Mesothelial cell of epicardium (in vitro differentiated cells): ENCODE data around the gene KBTBD3. TPM values are rescaled to one million over a fixed set of nuclear protein-coding genes. Genes with fewer than 3 reads are reported as not detected.
"Not testable (repeated sequence)": the region's sequence is repeated elsewhere in the genome, so short reads cannot be mapped to it uniquely, and the experiment has no call there.

ENCODE experiments used
- DNase-seq, 2 experiments: peaks; one replicate each; pipeline ENCODE4 v3.0.0; 2021; ENCODE audit warnings: low spot score in 2 of 2; ENCODE audit not compliant: unreplicated experiment in 2 of 2
- H3K27ac Mint-ChIP-seq: 2 replicates; pipeline ENCODE4 v1.8.0; 2021; ENCODE audit warnings: mixed read lengths
- H3K27me3 Mint-ChIP-seq: 2 replicates; pipeline ENCODE4 v1.8.0; 2021; ENCODE audit warnings: low read depth, mixed read lengths
- H3K36me3 Mint-ChIP-seq: 2 replicates; pipeline ENCODE4 v1.8.0; 2021; ENCODE audit warnings: mixed read lengths
- H3K4me1 Mint-ChIP-seq: 2 replicates; pipeline ENCODE4 v1.8.0; 2021; ENCODE audit warnings: mixed read lengths
- H3K4me3 Mint-ChIP-seq: 2 replicates; pipeline ENCODE4 v1.8.0; 2021; ENCODE audit warnings: mild to moderate bottlenecking, moderate library complexity, mixed read lengths
- H3K9me3 Mint-ChIP-seq: 2 replicates; pipeline ENCODE4 v1.8.0; 2021; ENCODE audit warnings: mixed read lengths
- total RNA-seq: library from RNA; stranded (reverse); gene quantifications from 3 replicates; pipeline ENCODE4 v1.2.1, GENCODE V29; 2021
- TF ChIP-seq, protein P1 (sequence below): fragments of 200-600 bp; sonication (generic); IDR thresholded peaks from one replicate; pipeline ENCODE4 v1.5.0; 2021; ENCODE audit warnings: antibody characterized with exemption; ENCODE audit not compliant: unreplicated experiment

KBTBD3 gene
- total RNA-seq, 1 donor from 2014 or later: 4.1 TPM

GRCh38 chr11:106014035-106014434, 63.1 kb downstream of the KBTBD3 start:
- no peak overlapping the region for H3K27ac Mint-ChIP-seq
- H3K36me3 Mint-ChIP-seq: peaks cover 22% of the 10 kb centered on the region
- peaks cover 18% of the 10 kb centered on the region for H3K4me1 Mint-ChIP-seq
- H3K4me3 Mint-ChIP-seq: no peak overlapping the region
- no peak for DNase-seq
- peaks cover 4% of the 10 kb centered on the region for H3K9me3 Mint-ChIP-seq
- TF ChIP-seq, protein P1, sequence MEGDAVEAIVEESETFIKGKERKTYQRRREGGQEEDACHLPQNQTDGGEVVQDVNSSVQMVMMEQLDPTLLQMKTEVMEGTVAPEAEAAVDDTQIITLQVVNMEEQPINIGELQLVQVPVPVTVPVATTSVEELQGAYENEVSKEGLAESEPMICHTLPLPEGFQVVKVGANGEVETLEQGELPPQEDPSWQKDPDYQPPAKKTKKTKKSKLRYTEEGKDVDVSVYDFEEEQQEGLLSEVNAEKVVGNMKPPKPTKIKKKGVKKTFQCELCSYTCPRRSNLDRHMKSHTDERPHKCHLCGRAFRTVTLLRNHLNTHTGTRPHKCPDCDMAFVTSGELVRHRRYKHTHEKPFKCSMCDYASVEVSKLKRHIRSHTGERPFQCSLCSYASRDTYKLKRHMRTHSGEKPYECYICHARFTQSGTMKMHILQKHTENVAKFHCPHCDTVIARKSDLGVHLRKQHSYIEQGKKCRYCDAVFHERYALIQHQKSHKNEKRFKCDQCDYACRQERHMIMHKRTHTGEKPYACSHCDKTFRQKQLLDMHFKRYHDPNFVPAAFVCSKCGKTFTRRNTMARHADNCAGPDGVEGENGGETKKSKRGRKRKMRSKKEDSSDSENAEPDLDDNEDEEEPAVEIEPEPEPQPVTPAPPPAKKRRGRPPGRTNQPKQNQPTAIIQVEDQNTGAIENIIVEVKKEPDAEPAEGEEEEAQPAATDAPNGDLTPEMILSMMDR: no peak
- no peaks in the 10 kb centered on the region for H3K27me3 Mint-ChIP-seq

DNA sequence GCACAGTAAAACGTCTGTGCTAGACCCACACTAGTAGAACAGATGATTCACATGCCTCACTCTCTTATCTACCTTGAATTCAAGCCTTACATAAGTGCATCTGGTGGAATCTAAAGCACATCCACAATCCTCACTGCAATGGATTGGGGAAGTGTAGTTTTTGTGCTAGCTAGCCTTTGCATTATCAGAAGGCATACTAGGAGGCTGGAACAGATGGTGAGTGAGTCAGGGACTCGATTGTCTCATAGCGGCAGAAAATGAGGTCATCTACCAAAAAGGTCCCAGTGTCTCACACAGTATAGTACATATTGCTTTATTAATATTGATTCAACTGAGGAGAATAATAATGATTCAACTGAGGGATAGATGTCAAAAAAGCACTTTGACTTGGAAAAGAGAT, 64.4 kb downstream of the KBTBD3 start:
- Mint-ChIP-seq H3K27ac (no peak overlapping the region), H3K4me3 (no peak overlapping the region), H3K27me3 (no peaks in the 10 kb centered on the region), H3K36me3 (peaks cover 34% of the 10 kb centered on the region), H3K4me1 (peaks cover 14% of the 10 kb centered on the region), H3K9me3 (peaks cover 8% of the 10 kb centered on the region)
- no peak for DNase-seq
- TF ChIP-seq, protein P1: no peak

DNA sequence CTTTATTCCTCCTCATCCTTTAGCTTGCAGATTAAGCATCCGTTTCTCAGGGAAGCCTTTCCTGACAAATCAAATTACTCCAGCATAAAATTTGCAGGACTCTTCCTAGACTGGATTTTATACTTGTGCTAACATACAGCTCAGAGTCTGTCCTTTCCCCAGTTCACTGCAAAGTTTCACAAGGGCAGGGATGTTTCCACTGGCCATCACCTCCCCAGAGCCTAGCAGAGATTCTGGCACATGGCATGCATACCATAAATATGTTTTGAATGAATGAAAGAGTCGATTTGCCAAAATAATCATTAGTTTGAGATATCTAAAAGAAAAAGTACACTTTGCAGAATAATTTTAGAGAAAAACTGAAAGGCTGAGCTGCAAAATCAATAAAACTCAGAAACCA, 65.7 kb downstream of the KBTBD3 start:
- Mint-ChIP-seq H3K9me3 (peaks cover 8% of the 10 kb centered on the region), H3K27ac (no peak overlapping the region), H3K4me3 (no peak overlapping the region), H3K4me1 (peaks cover 12% of the 10 kb centered on the region), H3K27me3 (no peaks in the 10 kb centered on the region), H3K36me3 (peaks cover 47% of the 10 kb centered on the region)
- DNase-seq: no peak
- TF ChIP-seq, protein P1: no peak

- H3K4me1 Mint-ChIP-seq, DNase-seq, H3K4me3 Mint-ChIP-seq, H3K27me3 Mint-ChIP-seq, H3K27ac Mint-ChIP-seq: not testable (repeated sequence)
- H3K36me3 Mint-ChIP-seq: peaks cover 63% of the 10 kb centered on the region
- peaks cover 30% of the 10 kb centered on the region for H3K9me3 Mint-ChIP-seq
Measured at GRCh38 chr11:106003094-106003493, 74.1 kb downstream of the KBTBD3 start.

GRCh38 chr11:106001304-106002012, 75.7 kb downstream of the KBTBD3 start:
- H3K9me3 Mint-ChIP-seq: peaks cover 30% of the 10 kb centered on the region
- H3K4me1 Mint-ChIP-seq: no peaks in the 10 kb centered on the region
- DNase-seq: no peak
- peaks cover 53% of the 10 kb centered on the region for H3K36me3 Mint-ChIP-seq
- no peaks in the 10 kb centered on the region for H3K27me3 Mint-ChIP-seq
- no peak overlapping the region for H3K27ac Mint-ChIP-seq
- TF ChIP-seq, protein P1: no peak
- H3K4me3 Mint-ChIP-seq: no peak overlapping the region

Other genes with a start within 250 kb of the KBTBD3 start
- 22.9 to 24.8 TPM (median 24.4 TPM) in 3 replicates for gene MSANTD4, start 55.1 kb downstream of the KBTBD3 start, total RNA-seq
- 59.6 to 64.7 TPM (median 62.1 TPM) in 3 replicates for gene AASDHPPT, start 315 bp upstream of the KBTBD3 start, total RNA-seq